Psoas muscle (tissue), 8 donors: ENCODE data around the gene VPS39. TPM values are rescaled to one million over a fixed set of nuclear protein-coding genes. Genes with fewer than 3 reads are reported as not detected.
"Not testable (repeated sequence)": the region's sequence is repeated elsewhere in the genome, so short reads cannot be mapped to it uniquely, and the experiment has no call there.

Experiments
- ATAC-seq, 4 donors: fragments of 200-7000 bp; cut with Tn5 transposase; one replicate each; pipeline ENCODE4 v1.9.1; 2020; ENCODE audit warnings: moderate library complexity in 3 of 4, mild to moderate bottlenecking in 2 of 4
- DNase-seq, 2 donors: peaks; one replicate each; pipeline ENCODE4 v3.0.0-alpha.2; 2020
- H3K27ac ChIP-seq: fragments of 200-600 bp; one replicate; pipeline ENCODE4 v1.8.0; 2022
- H3K27me3 ChIP-seq, 3 donors: fragments of 200-600 bp in 1 of 3; one replicate each; pipeline versions ENCODE4 v1.6.1 to v1.8.0; 2013 to 2022; ENCODE audit warnings: low read length in 2 of 3, mild to moderate bottlenecking in 2 of 3, moderate library complexity in 1 of 3; ENCODE audit not compliant: insufficient read depth in 3 of 3
- H3K36me3 ChIP-seq, 2 donors: fragments of 200-600 bp in 1 of 2; one replicate each; pipeline versions ENCODE4 v1.6.1 to v1.8.0; 2013 to 2022; ENCODE audit warnings: low read depth in 1 of 2, mild to moderate bottlenecking in 1 of 2, moderate library complexity in 1 of 2; ENCODE audit not compliant: insufficient read depth in 1 of 2
- H3K4me1 ChIP-seq: fragments of 200-600 bp; one replicate; pipeline ENCODE4 v1.8.0; 2022
- H3K4me3 ChIP-seq: fragments of 200-600 bp; one replicate; pipeline ENCODE4 v1.8.0; 2022; ENCODE audit warnings: mild to moderate bottlenecking
- H3K9me3 ChIP-seq: fragments of 200-600 bp; one replicate; pipeline ENCODE4 v1.8.0; 2022
- WGBS, 3 donors: extraction: QIAGEN DNeasy Blood & Tissue Kit; methylation state at CpG; one replicate each; pipeline versions ENCODE4 v1.1.6 to v1.1.7; 2013; 5-methylcytosine and 5-hydroxymethylcytosine counted together
- intact Hi-C, 2 donors: fragments of 100-400 bp; cut with DNase I; formaldehyde crosslinking; loops; one replicate each; pipeline versions ENCODE4 v1.11.0 to v1.14.2; 2022
- polyA plus RNA-seq, 3 donors: library from polyadenylated mRNA; stranded (reverse); fragments of 200-250 nt; gene quantifications; one replicate each; pipeline ENCODE4 v1.2.3, GENCODE V29; 2013
- total RNA-seq, 4 donors: library from RNA; stranded (reverse); fragmentation: NEBNext Ultra II Directional in 2 of 4; extraction: Animal tissue kit (Norgen Biotek cat#: 25700) in 2 of 4; gene quantifications; one replicate each; pipeline versions ENCODE4 v1.2.1 to v1.2.4, GENCODE V29; 2021 to 2023
- TF ChIP-seq, protein P1 (sequence below): fragments of 200-600 bp; IDR thresholded peaks from one replicate; pipeline ENCODE4 v1.8.0; 2022; ENCODE audit warnings: antibody characterized with exemption
- donor health status: healthy with polysubstance abuse.
- donor health status: DM: no; HTN: no; CAD: no; lungs with moderate emphysema.
- donor health status: Bipolar disorder and iron deficiency.
- donor health status: healthy.
- donor health status: DM: yes; HTN: yes; CAD: no.
- donor health status: DM: no; HTN: no; CAD: no.
- donor health status: DM: no; HTN: no; CAD: no.
- donor health status: DM: yes; HTN: yes; CAD: no.

The VPS39 gene
- total and polyA plus RNA-seq, 7 donors: 15.2 to 47.8 (median 43.3) TPM

DNA sequence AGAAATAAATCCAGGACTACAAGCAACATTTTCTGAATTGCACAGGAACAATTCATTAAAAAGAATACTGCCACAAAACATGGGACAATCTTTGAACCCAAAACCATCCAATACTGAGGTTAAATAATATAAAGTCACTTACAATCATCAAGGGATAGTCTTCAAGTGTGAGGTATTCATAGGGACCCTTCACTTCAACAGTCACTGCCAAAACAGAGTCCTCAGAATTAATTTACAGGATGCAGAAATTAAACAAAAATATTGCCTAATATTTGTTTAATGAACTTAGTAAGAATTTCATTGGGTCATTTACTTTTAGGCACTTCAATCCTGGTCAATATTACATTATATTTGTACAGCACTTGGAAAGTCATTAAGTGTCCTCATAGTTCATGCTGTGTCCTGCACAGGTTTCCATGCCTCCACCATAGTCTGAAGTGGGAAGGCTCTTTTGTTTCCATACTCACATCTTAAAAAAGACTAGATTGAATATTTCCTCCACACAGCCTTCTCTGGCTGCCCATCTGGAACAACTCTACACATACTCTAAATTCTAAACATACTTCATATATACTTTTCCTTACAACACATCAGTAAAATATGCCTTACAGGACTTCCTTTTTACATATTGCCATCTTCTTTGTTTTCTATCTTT is 31.6 kb upstream of the VPS39 start:
- Histone ChIP-seq H3K4me1 (no peaks in the 10 kb centered on the region), H3K27ac (no peak overlapping the region), H3K9me3 (no peaks in the 10 kb centered on the region), H3K27me3 (no peaks in the 10 kb centered on the region), H3K36me3 (peaks cover 8 to 87% of the 10 kb centered on the region in 2 donors), H3K4me3 (no peak overlapping the region)
- DNase-seq: no peak
- intact Hi-C loops: no loop called here
- ATAC-seq: no peak
- TF ChIP-seq, protein P1, sequence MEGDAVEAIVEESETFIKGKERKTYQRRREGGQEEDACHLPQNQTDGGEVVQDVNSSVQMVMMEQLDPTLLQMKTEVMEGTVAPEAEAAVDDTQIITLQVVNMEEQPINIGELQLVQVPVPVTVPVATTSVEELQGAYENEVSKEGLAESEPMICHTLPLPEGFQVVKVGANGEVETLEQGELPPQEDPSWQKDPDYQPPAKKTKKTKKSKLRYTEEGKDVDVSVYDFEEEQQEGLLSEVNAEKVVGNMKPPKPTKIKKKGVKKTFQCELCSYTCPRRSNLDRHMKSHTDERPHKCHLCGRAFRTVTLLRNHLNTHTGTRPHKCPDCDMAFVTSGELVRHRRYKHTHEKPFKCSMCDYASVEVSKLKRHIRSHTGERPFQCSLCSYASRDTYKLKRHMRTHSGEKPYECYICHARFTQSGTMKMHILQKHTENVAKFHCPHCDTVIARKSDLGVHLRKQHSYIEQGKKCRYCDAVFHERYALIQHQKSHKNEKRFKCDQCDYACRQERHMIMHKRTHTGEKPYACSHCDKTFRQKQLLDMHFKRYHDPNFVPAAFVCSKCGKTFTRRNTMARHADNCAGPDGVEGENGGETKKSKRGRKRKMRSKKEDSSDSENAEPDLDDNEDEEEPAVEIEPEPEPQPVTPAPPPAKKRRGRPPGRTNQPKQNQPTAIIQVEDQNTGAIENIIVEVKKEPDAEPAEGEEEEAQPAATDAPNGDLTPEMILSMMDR: no peak

DNA sequence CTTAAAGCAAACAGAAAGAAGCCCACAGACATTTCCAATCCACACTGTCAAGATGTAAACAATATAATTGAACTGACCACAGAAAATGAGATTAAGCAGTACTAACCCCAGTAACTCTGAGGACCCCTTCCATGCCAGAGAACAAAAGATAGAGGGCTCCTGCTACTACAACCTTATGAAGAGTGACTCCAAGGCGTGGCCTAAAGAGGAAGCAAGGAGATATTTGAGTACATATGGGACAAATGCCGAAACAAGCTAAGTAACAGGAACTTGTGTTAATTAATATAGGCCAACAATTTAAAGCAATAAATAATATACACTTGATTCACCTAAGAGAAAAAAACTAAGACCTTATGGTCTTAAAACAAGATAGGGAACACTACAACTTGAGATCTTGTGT is 25.0 kb upstream of the VPS39 start:
- DNase-seq: no peak
- Histone ChIP-seq H3K9me3 (no peaks in the 10 kb centered on the region), H3K27ac (no peak overlapping the region), H3K36me3 (peaks cover 5 to 100% of the 10 kb centered on the region in 2 donors), H3K27me3 (no peaks in the 10 kb centered on the region), H3K4me3 (no peak overlapping the region), H3K4me1 (no peaks in the 10 kb centered on the region)
- TF ChIP-seq, protein P1: no peak
- ATAC-seq: no peak
- intact Hi-C loops: no loop called here
- WGBS, 3 donors: 88 to 96% (median 90%) methylated on average over 2 of the region's 2 CpGs

DNA sequence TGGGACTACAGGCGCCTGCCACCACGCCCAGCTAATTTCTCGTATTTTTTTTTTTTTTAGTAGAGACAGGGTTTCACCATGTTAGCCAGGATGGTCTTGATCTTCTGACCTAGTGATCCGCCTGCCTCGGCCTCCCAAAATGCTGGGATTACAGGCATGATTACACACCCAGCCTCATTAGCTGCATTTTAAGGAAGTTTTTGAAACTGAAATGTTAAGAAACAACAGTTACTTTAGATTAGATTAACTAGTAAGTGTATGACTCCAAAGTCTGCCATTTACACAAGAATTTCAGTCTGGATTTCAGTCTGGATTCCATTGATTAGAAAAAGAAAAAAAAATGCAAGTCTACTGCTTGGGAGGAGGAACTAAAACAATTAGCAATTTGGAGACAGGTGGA is 24.5 kb upstream of the VPS39 start:
- Histone ChIP-seq H3K4me3 (no peak overlapping the region), H3K4me1 (no peaks in the 10 kb centered on the region), H3K27ac (no peak overlapping the region), H3K36me3 (peaks cover 5 to 100% of the 10 kb centered on the region in 2 donors), H3K27me3 (no peaks in the 10 kb centered on the region), H3K9me3 (no peaks in the 10 kb centered on the region)
- TF ChIP-seq, protein P1: no peak
- no peak for ATAC-seq
- intact Hi-C loops: no loop called here
- 67 to 79% (median 77%) methylated on average over 5 of the region's 5 CpGs for WGBS, 3 donors
- no peak for DNase-seq

DNA sequence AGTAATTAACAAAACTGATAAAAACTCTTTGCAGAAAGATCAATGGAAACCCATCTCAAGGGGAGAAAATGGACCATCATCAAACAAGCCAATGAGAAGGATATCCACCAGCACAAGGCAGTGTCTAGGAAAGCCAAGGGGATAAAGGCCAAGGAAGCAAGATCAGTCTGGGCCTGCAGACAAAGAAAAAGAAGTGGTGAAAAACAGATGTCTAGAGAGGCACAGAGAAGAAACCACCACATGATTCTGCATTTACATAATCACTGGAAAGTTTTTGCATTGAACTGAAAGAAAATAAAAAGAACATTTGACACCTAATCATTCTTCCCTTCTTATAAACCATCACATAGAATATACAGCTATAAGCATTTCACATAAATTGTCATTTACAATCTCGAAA is 23.0 kb upstream of the VPS39 start:
- no peaks in the 10 kb centered on the region for H3K9me3 ChIP-seq
- H3K27me3 ChIP-seq: no peaks in the 10 kb centered on the region
- 95 to 96% (median 95%) methylated on average over 1 of the region's 1 CpG for WGBS, 3 donors
- DNase-seq (no peak), ATAC-seq (no peak)
- H3K4me1 ChIP-seq: no peaks in the 10 kb centered on the region
- H3K4me3 ChIP-seq: no peak overlapping the region
- H3K27ac ChIP-seq: no peak overlapping the region
- H3K36me3 ChIP-seq: peaks cover 3 to 100% of the 10 kb centered on the region in 2 donors
- intact Hi-C loops: no loop called here
- TF ChIP-seq, protein P1: no peak

DNA sequence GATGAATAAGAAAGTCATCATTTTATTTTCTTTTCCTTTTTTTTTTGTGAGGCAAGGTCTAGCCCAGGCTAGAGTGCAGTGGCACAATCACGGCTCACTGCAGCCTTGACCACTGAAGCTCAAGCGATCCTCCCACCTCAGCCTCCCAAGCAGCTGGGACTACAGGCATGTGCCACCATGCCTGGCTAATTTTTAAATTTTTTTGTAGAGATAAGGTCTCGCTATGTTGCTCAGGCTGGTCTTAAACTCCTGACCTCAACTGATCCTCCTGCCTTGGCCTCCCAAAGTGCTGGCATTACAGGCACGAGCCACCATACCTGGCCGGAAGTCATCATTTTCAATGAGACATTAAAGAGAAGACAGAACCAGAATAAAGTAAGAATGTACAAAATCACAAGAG is 20.9 kb upstream of the VPS39 start:
- H3K27ac ChIP-seq, H3K9me3 ChIP-seq, DNase-seq, H3K4me1 ChIP-seq, H3K27me3 ChIP-seq, ATAC-seq, intact Hi-C loops, H3K4me3 ChIP-seq: not testable (repeated sequence)
- H3K36me3 ChIP-seq: peaks cover 5 to 100% of the 10 kb centered on the region in 2 donors
- 94 to 95% (median 94%) methylated on average over 5 of the region's 5 CpGs for WGBS, 3 donors
